Breast epithelium (tissue), 4 donors: ENCODE measurements around the gene CTNNA2. TPM values are rescaled to one million over a fixed set of nuclear protein-coding genes. Genes with fewer than 3 reads are reported as not detected.

Source experiments
- DNase-seq, 2 donors: peaks; one replicate each; pipeline ENCODE4 v3.0.0-alpha.2; 2019; ENCODE audit warnings: low spot score in 2 of 2
- H3K27ac ChIP-seq, 2 donors: fragments of 200-600 bp; sonication (generic) in 1 of 2; one replicate each; pipeline ENCODE4 v1.5.1; 2016 to 2019; ENCODE audit warnings: mild to moderate bottlenecking in 1 of 2
- H3K27me3 ChIP-seq, 2 donors: fragments of 200-600 bp; sonication (generic) in 1 of 2; one replicate each; pipeline versions ENCODE4 v1.5.1 to v1.6.0; 2017 to 2019; ENCODE audit warnings: control low read depth in 1 of 2, mild to moderate bottlenecking in 1 of 2
- H3K36me3 ChIP-seq: fragments of 200-600 bp; one replicate; pipeline ENCODE4 v1.5.1; 2019
- H3K4me1 ChIP-seq, 2 donors: fragments of 200-600 bp; sonication (generic); one replicate each; pipeline ENCODE4 v1.5.1; 2016 to 2019; ENCODE audit warnings: control low read depth in 1 of 2
- H3K4me3 ChIP-seq, 3 donors: fragments of 200-600 bp; sonication (generic); 1 replicate in 2 of 3; 2 replicates in 1 of 3; pipeline ENCODE4 v1.5.1; 2016 to 2019; ENCODE audit warnings: mild to moderate bottlenecking in 3 of 3, moderate library complexity in 2 of 3
- H3K9me3 ChIP-seq, 2 donors: fragments of 200-600 bp; sonication (generic) in 1 of 2; one replicate each; pipeline ENCODE4 v1.5.1; 2016 to 2019; ENCODE audit warnings: control low read depth in 1 of 2
- CTCF ChIP-seq, 3 donors: fragments of 450-650 bp; IDR thresholded peaks; one replicate each; pipeline ENCODE4 v1.5.1; 2016 to 2017; ENCODE audit warnings: antibody characterized with exemption in 3 of 3, mild to moderate bottlenecking in 3 of 3, moderate library complexity in 3 of 3
- POLR2A ChIP-seq: fragments of 450-650 bp; IDR thresholded peaks from one replicate; pipeline ENCODE4 v1.6.1; 2016; ENCODE audit warnings: antibody characterized with exemption, mild to moderate bottlenecking, moderate library complexity
- POLR2AphosphoS5 ChIP-seq, 3 donors: sonication (generic); formaldehyde crosslinking; IDR thresholded peaks; one replicate each; pipeline ENCODE4 v1.6.1; 2017; ENCODE audit warnings: antibody characterized with exemption in 3 of 3
- intact Hi-C: fragments of 100-400 bp; cut with DNase I; formaldehyde crosslinking; loops from one replicate; pipeline ENCODE4 v1.15.1; 2023; ENCODE audit warnings: low total_unique reads
- total RNA-seq, 3 donors: library from RNA; depleted of rRNA; stranded (reverse); fragments of >200 nt; gene quantifications; one replicate each; pipeline ENCODE4 v1.1.0, GENCODE V29; 2016

The CTNNA2 gene
- total RNA-seq, 3 donors from 2014 or later, result 0.16 TPM; not detected in 2

DNA sequence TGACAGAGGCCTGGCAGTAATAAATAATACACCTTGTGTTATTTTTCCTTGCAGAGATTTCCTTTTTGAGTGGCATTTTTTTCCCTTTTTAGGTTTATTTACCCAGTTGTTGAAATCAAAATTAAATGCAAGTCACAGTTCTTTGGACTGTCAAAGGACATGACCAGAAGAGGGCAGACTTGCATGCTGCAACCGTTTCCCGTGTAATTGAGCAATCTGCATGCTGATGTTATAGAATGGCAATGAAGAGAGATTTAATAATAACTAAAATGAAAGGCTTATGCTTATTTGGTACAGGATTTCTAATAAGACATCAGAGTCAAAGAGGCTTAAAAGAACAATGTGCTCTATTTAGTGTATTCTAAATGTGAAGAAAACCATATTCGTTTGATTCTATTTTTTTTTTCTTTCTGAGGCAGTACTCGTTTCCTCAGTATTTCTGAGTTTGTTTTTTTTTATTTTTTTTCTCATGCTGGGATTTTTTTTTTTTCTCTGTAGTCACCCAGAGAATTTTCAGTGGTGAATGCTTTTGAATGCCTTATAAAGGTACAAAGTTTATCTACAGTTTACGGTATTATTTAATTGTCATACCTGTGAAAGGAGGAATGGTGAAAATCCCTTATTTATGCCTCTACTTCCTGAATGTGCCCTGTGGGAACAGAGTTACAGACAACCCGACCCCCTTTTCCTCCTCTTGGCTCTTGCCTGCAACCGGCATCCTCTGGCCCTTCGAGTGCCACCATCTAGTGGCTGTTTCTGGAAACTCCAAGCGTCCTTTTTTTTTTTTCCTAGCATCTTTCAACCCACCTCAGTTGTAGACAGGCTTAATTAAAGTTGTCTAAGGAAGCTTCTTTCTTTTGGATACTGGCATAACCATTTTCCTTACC, 423.2 kb downstream of the CTNNA2 start:
- TF ChIP-seq CTCF (IDR thresholded peaks at IDR 0.05) (peak in 2 of 3 donors; percentile 31 to 35), POLR2AphosphoS5 (IDR thresholded peaks at IDR 0.05) (no peak)
- intact Hi-C loops, result no loop called here
- Histone ChIP-seq H3K27me3 (no peaks in the 10 kb centered on the region), H3K9me3 (no peaks in the 10 kb centered on the region), H3K4me3 (no peak overlapping the region), H3K27ac (no peak overlapping the region), H3K36me3 (no peaks in the 10 kb centered on the region), H3K4me1 (no peaks in the 10 kb centered on the region)
- no peak for DNase-seq

DNA sequence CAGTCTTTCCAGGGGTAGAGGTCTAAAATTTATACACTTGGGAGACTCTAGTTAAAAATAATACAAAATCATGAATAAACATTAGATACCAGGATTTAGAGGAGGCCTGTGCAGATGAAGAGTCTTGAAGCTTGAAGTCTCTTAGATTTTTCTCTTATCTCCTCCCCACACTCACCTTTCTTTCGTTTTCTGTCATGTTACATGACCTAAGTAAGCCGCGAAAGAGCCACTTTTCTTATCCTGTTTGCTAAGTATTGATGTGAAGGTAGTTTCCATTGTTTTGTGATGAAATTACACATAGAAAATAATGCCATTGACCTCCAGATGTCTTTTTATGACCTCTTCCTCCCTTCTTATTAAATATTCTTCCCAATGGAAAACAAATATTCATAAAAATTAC, 423.9 kb downstream of the CTNNA2 start:
- no peaks in the 10 kb centered on the region for H3K27me3 ChIP-seq
- no peaks in the 10 kb centered on the region for H3K36me3 ChIP-seq
- no peak overlapping the region for H3K4me3 ChIP-seq
- TF ChIP-seq POLR2A, result no peak
- TF ChIP-seq POLR2AphosphoS5 (IDR thresholded peaks at IDR 0.05), result no peak
- TF ChIP-seq CTCF (IDR thresholded peaks at IDR 0.05), result no peak
- intact Hi-C loops, result no loop called here
- H3K4me1 ChIP-seq, result no peaks in the 10 kb centered on the region
- DNase-seq, result no peak
- H3K27ac ChIP-seq, result no peak overlapping the region
- no peaks in the 10 kb centered on the region for H3K9me3 ChIP-seq

GRCh38 chr2:79938648-79939047, 425.8 kb downstream of the CTNNA2 start:
- intact Hi-C loops, result no loop called here
- TF ChIP-seq POLR2A (no peak), POLR2AphosphoS5 (IDR thresholded peaks at IDR 0.05) (no peak), CTCF (IDR thresholded peaks at IDR 0.05) (no peak)
- no peaks in the 10 kb centered on the region for H3K36me3 ChIP-seq
- no peak overlapping the region for H3K4me3 ChIP-seq
- no peak overlapping the region for H3K27ac ChIP-seq
- DNase-seq, result no peak
- H3K4me1 ChIP-seq, result no peaks in the 10 kb centered on the region
- H3K9me3 ChIP-seq, result no peaks in the 10 kb centered on the region
- H3K27me3 ChIP-seq, result peaks cover 0 to 7% of the 10 kb centered on the region in 2 donors

DNA sequence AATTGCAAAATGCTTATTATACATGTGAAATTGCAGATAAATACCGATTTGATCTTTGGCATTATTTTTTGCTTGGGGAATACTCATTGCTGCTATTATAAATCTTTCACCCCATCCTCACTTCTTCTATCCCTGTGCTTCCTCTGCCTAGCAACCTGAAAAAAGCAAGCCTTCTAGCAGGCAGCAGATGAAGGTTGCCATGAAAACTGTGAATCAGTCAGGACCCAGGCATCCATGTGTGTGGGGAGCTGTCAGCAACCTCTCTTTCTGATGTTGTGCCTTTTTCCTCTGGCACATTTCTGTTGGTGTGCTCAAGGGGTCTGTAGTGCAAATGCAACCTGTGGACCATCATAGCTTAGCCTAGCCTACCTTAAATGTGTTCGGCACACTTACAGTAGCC, 427.5 kb downstream of the CTNNA2 start:
- H3K27me3 ChIP-seq, result peaks cover 0 to 7% of the 10 kb centered on the region in 2 donors
- intact Hi-C loops, result no loop called here
- TF ChIP-seq POLR2AphosphoS5 (IDR thresholded peaks at IDR 0.05) (no peak), CTCF (IDR thresholded peaks at IDR 0.05) (no peak), POLR2A (no peak)

DNA sequence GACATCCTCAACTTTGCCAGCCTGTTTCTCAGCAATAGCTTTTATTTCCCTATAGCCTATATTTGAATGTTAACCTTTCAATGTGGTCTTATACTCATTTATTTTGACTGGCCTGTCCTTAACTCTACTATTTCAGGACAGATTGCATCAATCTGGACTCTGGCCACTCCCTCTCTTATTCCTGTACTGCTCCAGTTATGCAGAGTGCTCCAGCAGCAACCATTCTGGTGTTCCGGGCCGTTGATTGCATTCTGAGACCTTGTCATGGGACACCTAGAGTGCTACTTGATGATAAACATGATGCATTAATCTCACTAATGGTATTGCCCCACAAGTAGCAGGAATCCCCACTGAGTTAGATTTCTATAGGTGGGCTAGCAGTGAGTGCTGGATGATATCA, 428.3 kb downstream of the CTNNA2 start:
- Histone ChIP-seq H3K9me3 (no peaks in the 10 kb centered on the region), H3K36me3 (no peaks in the 10 kb centered on the region), H3K27me3 (peaks cover 0 to 7% of the 10 kb centered on the region in 2 donors), H3K27ac (no peak overlapping the region), H3K4me1 (no peaks in the 10 kb centered on the region), H3K4me3 (no peak overlapping the region)
- intact Hi-C loops, result no loop called here
- DNase-seq, result no peak
- TF ChIP-seq POLR2AphosphoS5 (IDR thresholded peaks at IDR 0.05) (no peak), POLR2A (no peak), CTCF (IDR thresholded peaks at IDR 0.05) (no peak)

More for the DNA sequence above, 427.5 kb downstream of the CTNNA2 start:
- no peak for DNase-seq
- Histone ChIP-seq H3K4me1 (no peaks in the 10 kb centered on the region), H3K27ac (no peak overlapping the region), H3K36me3 (no peaks in the 10 kb centered on the region), H3K4me3 (no peak overlapping the region), H3K9me3 (no peaks in the 10 kb centered on the region)
